ENCODE results near the gene IDH2. TPM values are rescaled to one million over a fixed set of nuclear protein-coding genes. Genes with fewer than 3 reads are reported as not detected.

Gene IDH2
- polyA plus RNA-seq, 2 donors = 63.5 to 98.5 TPM

DNA sequence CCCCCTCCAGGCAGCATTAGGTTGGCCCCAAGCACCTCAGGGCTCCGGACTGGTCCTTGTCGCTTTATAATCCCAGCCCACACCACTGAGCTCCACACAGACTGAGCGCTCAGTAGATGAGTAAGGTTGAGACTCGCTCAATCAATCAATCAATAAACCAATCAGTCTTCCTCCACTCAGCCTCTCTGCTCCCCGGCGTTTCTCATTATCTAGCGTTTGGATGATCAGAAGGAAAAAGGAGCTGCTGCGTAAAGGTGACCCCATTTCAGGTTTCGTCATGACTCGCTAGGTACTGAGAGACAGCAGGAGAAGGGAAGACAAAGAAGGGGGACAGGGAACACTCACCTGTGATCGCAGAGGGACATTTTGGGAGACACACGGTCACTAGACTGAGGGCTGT is 59.9 kb downstream of the IDH2 start:
- WGBS, 2 donors = 93 to 95% methylated on average over 12 of the region's 12 CpGs

DNA sequence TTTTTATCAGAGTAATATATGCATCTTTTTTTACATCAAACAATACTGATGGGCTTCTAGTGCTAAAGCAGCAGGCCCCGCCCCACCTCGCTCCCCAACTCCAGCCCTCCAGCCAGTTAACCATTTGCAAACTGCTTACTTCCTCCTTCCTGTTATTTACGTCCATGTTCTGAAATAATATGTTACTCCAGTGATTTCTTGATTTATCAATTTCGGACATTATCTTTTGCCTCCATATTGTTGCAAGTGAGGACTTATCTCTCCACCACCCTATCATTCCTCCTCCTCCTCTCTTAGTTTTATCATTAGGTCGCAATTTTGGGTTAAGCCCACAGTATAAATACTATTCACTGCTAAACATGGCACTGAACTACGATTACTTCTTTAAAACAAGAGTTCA is 61.6 kb downstream of the IDH2 start:
- no peak overlapping the region for H3K4me3 ChIP-seq (ENCODE audit: low read depth in 1 of 2, low read length in 2 of 2)
- no peak overlapping the region for H3K27ac ChIP-seq (ENCODE audit: low read depth in 2 of 2, low read length in 1 of 2)
- H3K9me3 ChIP-seq (ENCODE audit: control insufficient read depth in 2 of 2, insufficient read depth in 1 of 2, low read depth in 1 of 2, low read length in 1 of 2) = no peaks in the 10 kb centered on the region
- peaks cover 0 to 2% of the 10 kb centered on the region in 2 donors for H3K36me3 ChIP-seq (ENCODE audit: control insufficient read depth in 2 of 2, insufficient read depth in 2 of 2, low read length in 1 of 2)
- H3K27me3 ChIP-seq (ENCODE audit: control insufficient read depth in 1 of 2, insufficient read depth in 2 of 2, low read length in 2 of 2) = no peaks in the 10 kb centered on the region
- peaks cover 2 to 20% of the 10 kb centered on the region in 2 donors for H3K4me1 ChIP-seq (ENCODE audit: control insufficient read depth in 2 of 2, insufficient read depth in 2 of 2, low read length in 1 of 2)
- WGBS, 2 donors = 57 to 65% methylated on average over 6 of the region's 6 CpGs

More for the DNA sequence above, 59.9 kb downstream of the IDH2 start:
- Histone ChIP-seq H3K4me3 (ENCODE audit: low read depth in 1 of 2, low read length in 2 of 2) (no peak overlapping the region), H3K36me3 (ENCODE audit: control insufficient read depth in 2 of 2, insufficient read depth in 2 of 2, low read length in 1 of 2) (no peaks in the 10 kb centered on the region), H3K27me3 (ENCODE audit: control insufficient read depth in 1 of 2, insufficient read depth in 2 of 2, low read length in 2 of 2) (no peaks in the 10 kb centered on the region), H3K4me1 (ENCODE audit: control insufficient read depth in 2 of 2, insufficient read depth in 2 of 2, low read length in 1 of 2) (peaks cover 8 to 22% of the 10 kb centered on the region in 2 donors), H3K9me3 (ENCODE audit: control insufficient read depth in 2 of 2, insufficient read depth in 1 of 2, low read depth in 1 of 2, low read length in 1 of 2) (no peaks in the 10 kb centered on the region), H3K27ac (ENCODE audit: low read depth in 2 of 2, low read length in 1 of 2) (no peak overlapping the region)

DNA sequence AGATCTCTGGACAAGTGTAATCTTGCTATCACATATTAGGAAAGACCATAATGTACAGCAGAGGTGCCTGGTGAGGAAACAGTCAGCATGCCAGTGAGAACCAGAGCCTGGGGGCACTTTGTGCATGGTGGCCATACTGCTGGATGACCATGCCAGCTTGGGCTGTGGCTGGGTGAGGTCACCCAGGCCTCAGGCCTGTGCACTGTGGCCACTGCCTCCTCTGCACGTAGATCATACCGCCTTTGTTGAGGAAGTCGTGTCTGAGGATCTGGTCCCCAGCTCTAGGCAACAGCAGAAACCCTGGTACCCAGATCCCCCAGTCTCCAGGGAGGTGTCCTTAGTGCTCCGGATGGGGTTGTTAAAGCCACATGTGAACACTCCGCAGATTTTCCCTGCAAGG is 62.3 kb downstream of the IDH2 start:
- H3K4me1 ChIP-seq (ENCODE audit: control insufficient read depth in 2 of 2, insufficient read depth in 2 of 2, low read length in 1 of 2) = peaks cover under 1 to 21% of the 10 kb centered on the region in 2 donors
- H3K36me3 ChIP-seq (ENCODE audit: control insufficient read depth in 2 of 2, insufficient read depth in 2 of 2, low read length in 1 of 2) = peaks cover 0 to 2% of the 10 kb centered on the region in 2 donors
- H3K27me3 ChIP-seq (ENCODE audit: control insufficient read depth in 1 of 2, insufficient read depth in 2 of 2, low read length in 2 of 2) = no peaks in the 10 kb centered on the region
- H3K4me3 ChIP-seq (ENCODE audit: low read depth in 1 of 2, low read length in 2 of 2) = no peak overlapping the region
- no peaks in the 10 kb centered on the region for H3K9me3 ChIP-seq (ENCODE audit: control insufficient read depth in 2 of 2, insufficient read depth in 1 of 2, low read depth in 1 of 2, low read length in 1 of 2)
- WGBS, 2 donors = 74 to 81% methylated on average over 5 of the region's 5 CpGs
- peak overlapping the region in 1 of 2 donors; percentile 38 for H3K27ac ChIP-seq (ENCODE audit: low read depth in 2 of 2, low read length in 1 of 2)

DNA sequence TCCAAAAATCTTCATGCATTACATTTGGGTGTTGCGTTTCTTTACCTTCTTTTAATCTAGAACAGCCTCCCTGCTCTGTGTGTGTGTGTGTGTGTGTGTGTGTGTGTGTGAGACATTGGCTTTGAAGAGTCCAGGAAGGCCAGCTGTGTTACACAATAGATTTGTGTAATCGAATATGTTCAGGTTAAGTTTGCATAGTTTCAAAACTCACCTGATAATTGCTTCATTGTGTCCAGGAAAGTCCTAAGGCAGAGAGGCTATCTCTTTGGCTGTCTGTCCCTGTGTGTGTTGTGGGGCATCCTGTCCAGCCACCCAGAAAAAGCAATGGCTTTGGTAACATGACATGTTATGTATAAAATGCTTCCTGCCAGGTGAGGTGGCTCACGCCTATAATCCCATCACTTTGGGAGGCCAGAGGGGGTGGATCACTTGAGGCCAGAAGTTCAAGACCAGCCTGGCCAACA is 63.6 kb downstream of the IDH2 start:
- no peaks in the 10 kb centered on the region for H3K27me3 ChIP-seq (ENCODE audit: control insufficient read depth in 1 of 2, insufficient read depth in 2 of 2, low read length in 2 of 2)
- no peak overlapping the region for H3K4me3 ChIP-seq (ENCODE audit: low read depth in 1 of 2, low read length in 2 of 2)
- H3K9me3 ChIP-seq (ENCODE audit: control insufficient read depth in 2 of 2, insufficient read depth in 1 of 2, low read depth in 1 of 2, low read length in 1 of 2) = no peaks in the 10 kb centered on the region
- H3K4me1 ChIP-seq (ENCODE audit: control insufficient read depth in 2 of 2, insufficient read depth in 2 of 2, low read length in 1 of 2) = peaks cover 4 to 31% of the 10 kb centered on the region in 2 donors
- H3K36me3 ChIP-seq (ENCODE audit: control insufficient read depth in 2 of 2, insufficient read depth in 2 of 2, low read length in 1 of 2) = peaks cover 0 to 2% of the 10 kb centered on the region in 2 donors
- 60 to 74% methylated on average over 3 of the region's 3 CpGs for WGBS, 2 donors
- no peak overlapping the region for H3K27ac ChIP-seq (ENCODE audit: low read depth in 2 of 2, low read length in 1 of 2)

DNA sequence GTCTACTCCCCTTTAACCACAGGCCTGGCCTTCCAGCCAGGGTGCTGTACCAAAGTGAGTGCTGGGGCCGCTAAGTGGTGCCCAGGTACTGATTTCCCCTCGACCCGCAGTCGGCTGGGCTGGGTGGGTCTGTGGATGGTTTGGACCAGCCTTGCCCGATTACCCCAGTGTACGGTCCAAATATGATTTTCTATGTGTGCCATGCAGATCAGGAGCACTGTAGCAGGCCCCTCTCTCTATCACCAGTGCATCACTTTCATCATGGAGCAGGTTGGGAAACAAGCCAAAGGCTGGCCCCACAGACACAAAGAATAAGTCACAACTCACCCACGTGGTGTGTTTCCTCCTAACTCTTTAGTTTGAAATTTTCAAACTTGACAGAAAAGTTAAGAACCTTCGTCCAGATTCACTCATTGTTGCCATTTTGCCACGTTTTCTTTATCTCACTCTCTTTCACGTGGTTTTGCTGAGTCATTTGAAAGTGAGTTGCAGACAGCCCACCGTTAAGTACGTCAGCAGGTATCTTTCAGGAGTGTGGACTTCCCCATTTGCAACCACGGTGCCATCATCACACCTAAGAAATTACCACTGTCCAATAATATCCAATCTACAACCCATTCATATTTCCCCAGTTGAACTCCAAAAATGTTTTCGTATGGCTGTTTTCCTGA is 64.2 kb downstream of the IDH2 start:
- WGBS, 2 donors = 77 to 81% methylated on average over 14 of the region's 14 CpGs
- H3K4me3 ChIP-seq (ENCODE audit: low read depth in 1 of 2, low read length in 2 of 2) = no peak overlapping the region
- H3K27me3 ChIP-seq (ENCODE audit: control insufficient read depth in 1 of 2, insufficient read depth in 2 of 2, low read length in 2 of 2) = no peaks in the 10 kb centered on the region
- H3K27ac ChIP-seq (ENCODE audit: low read depth in 2 of 2, low read length in 1 of 2) = no peak overlapping the region
- H3K4me1 ChIP-seq (ENCODE audit: control insufficient read depth in 2 of 2, insufficient read depth in 2 of 2, low read length in 1 of 2) = peaks cover 6 to 34% of the 10 kb centered on the region in 2 donors
- peaks cover 0 to 2% of the 10 kb centered on the region in 2 donors for H3K36me3 ChIP-seq (ENCODE audit: control insufficient read depth in 2 of 2, insufficient read depth in 2 of 2, low read length in 1 of 2)
- no peaks in the 10 kb centered on the region for H3K9me3 ChIP-seq (ENCODE audit: control insufficient read depth in 2 of 2, insufficient read depth in 1 of 2, low read depth in 1 of 2, low read length in 1 of 2)

DNA sequence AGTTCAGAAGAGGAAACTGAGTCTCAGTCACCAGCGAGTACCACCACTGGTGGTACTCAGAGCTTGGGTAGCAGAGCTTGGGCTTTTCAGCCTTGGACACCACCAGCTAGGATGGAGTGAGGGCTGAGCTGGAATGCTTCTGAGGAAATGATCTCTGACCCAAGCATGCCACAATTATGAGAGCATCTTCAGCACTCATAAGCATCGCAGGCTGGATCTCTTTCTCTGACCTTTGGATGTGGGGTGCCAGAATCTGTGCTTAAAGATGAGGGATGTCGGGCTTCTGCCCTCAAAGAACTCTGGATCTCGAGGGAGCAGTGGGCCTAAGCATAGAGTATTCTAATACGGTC is 64.8 kb downstream of the IDH2 start:
- no peaks in the 10 kb centered on the region for H3K9me3 ChIP-seq (ENCODE audit: control insufficient read depth in 2 of 2, insufficient read depth in 1 of 2, low read depth in 1 of 2, low read length in 1 of 2)
- H3K4me1 ChIP-seq (ENCODE audit: control insufficient read depth in 2 of 2, insufficient read depth in 2 of 2, low read length in 1 of 2) = peaks cover 6 to 34% of the 10 kb centered on the region in 2 donors
- no peak overlapping the region for H3K4me3 ChIP-seq (ENCODE audit: low read depth in 1 of 2, low read length in 2 of 2)
- 76 to 81% methylated on average over 5 of the region's 5 CpGs for WGBS, 2 donors
- no peak overlapping the region for H3K27ac ChIP-seq (ENCODE audit: low read depth in 2 of 2, low read length in 1 of 2)
- H3K27me3 ChIP-seq (ENCODE audit: control insufficient read depth in 1 of 2, insufficient read depth in 2 of 2, low read length in 2 of 2) = no peaks in the 10 kb centered on the region
- H3K36me3 ChIP-seq (ENCODE audit: control insufficient read depth in 2 of 2, insufficient read depth in 2 of 2, low read length in 1 of 2) = peaks cover 0 to 2% of the 10 kb centered on the region in 2 donors

DNA sequence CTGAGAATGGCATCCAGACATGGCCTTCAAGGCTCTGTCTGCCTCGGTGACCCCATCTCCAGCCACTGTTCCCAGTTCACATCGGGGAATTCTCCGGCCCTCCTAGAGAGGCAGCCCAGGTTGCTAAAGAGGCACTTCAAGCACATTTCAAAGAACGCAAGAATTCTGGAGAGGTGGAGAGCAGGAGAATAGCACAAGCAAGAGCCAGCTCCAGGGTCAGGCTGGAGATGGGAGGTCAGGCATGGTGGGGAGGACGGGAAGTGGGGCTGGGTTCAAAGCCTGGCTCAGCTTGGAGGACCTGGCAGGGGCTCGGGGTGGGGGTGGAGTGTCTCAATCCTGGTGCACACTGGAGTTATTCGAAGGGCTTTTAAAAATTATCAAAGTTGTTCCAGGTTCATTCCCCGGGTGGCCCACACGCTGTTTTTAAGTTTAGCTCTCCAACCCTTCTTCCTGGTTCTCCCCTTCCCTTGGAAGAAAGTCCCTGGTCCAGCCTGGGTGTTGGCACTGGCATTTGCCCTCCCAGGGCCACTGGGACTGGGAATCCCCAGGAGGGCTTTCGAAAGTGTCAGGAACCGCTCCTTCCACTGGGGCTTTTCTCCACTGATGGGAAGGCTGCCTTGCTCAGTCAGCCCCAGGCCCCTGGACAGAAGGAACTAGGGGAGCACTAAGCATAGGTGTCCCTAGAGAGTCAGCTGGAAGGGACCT is 65.3 kb downstream of the IDH2 start:
- Histone ChIP-seq H3K36me3 (ENCODE audit: control insufficient read depth in 2 of 2, insufficient read depth in 2 of 2, low read length in 1 of 2) (peaks cover 0 to 2% of the 10 kb centered on the region in 2 donors), H3K27ac (ENCODE audit: low read depth in 2 of 2, low read length in 1 of 2) (no peak overlapping the region), H3K4me1 (ENCODE audit: control insufficient read depth in 2 of 2, insufficient read depth in 2 of 2, low read length in 1 of 2) (peaks cover 6 to 34% of the 10 kb centered on the region in 2 donors)

DNA sequence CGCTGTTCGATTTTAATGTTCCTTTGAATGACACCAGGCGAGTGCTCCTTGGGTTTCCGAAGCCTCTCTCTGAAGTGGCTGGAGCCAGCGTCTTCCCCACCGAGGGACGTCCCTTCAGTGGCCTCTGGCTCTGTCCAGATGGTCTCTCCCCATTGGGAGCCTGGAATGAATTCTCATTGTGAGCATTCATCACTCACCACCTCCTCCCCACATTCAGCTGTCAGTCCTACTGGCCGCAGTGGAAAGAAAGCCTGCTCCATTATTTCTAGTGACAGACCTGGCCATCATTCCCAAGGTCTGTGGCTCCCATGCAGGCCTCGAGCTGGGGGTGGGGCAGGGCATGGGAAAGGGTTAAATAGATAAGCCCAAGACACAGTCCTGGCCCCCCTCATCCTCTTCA is 65.9 kb downstream of the IDH2 start:
- H3K27me3 ChIP-seq (ENCODE audit: control insufficient read depth in 1 of 2, insufficient read depth in 2 of 2, low read length in 2 of 2) = no peaks in the 10 kb centered on the region
- no peak overlapping the region for H3K27ac ChIP-seq (ENCODE audit: low read depth in 2 of 2, low read length in 1 of 2)
- peaks cover 0 to 2% of the 10 kb centered on the region in 2 donors for H3K36me3 ChIP-seq (ENCODE audit: control insufficient read depth in 2 of 2, insufficient read depth in 2 of 2, low read length in 1 of 2)
- H3K9me3 ChIP-seq (ENCODE audit: control insufficient read depth in 2 of 2, insufficient read depth in 1 of 2, low read depth in 1 of 2, low read length in 1 of 2) = no peaks in the 10 kb centered on the region
- peaks cover 6 to 34% of the 10 kb centered on the region in 2 donors for H3K4me1 ChIP-seq (ENCODE audit: control insufficient read depth in 2 of 2, insufficient read depth in 2 of 2, low read length in 1 of 2)
- H3K4me3 ChIP-seq (ENCODE audit: low read depth in 1 of 2, low read length in 2 of 2) = no peak overlapping the region
- WGBS, 2 donors = 81 to 83% methylated on average over 9 of the region's 9 CpGs

More for the DNA sequence above, 65.3 kb downstream of the IDH2 start:
- Histone ChIP-seq H3K27me3 (ENCODE audit: control insufficient read depth in 1 of 2, insufficient read depth in 2 of 2, low read length in 2 of 2) (no peaks in the 10 kb centered on the region), H3K9me3 (ENCODE audit: control insufficient read depth in 2 of 2, insufficient read depth in 1 of 2, low read depth in 1 of 2, low read length in 1 of 2) (no peaks in the 10 kb centered on the region), H3K4me3 (ENCODE audit: low read depth in 1 of 2, low read length in 2 of 2) (no peak overlapping the region)
- 75 to 80% methylated on average over 11 of the region's 11 CpGs for WGBS, 2 donors

DNA sequence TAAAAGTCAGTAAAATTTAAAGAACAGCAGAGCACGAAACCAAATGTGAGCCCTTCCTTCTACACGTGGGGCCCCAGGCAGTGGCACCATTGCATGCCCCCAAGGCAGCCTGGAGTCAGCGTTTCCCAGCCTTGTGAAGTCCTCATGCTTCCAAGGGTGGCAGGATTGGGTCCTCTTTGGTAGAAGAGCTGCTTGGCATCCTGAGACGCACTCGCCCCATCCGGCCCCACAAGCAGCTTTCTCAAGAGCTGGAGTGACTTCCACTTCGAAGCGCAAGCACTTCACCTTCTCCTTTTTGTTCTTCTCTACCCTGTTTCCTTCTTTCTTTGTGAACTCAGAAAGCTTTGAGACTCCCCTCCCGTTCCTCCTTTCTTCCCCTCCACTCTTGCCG is 66.4 kb downstream of the IDH2 start:
- Histone ChIP-seq H3K27ac (ENCODE audit: low read depth in 2 of 2, low read length in 1 of 2) (peak overlapping the region; percentile 79 to 86), H3K27me3 (ENCODE audit: control insufficient read depth in 1 of 2, insufficient read depth in 2 of 2, low read length in 2 of 2) (no peaks in the 10 kb centered on the region), H3K4me3 (ENCODE audit: low read depth in 1 of 2, low read length in 2 of 2) (no peak overlapping the region), H3K4me1 (ENCODE audit: control insufficient read depth in 2 of 2, insufficient read depth in 2 of 2, low read length in 1 of 2) (peaks cover 7 to 34% of the 10 kb centered on the region in 2 donors), H3K9me3 (ENCODE audit: control insufficient read depth in 2 of 2, insufficient read depth in 1 of 2, low read depth in 1 of 2, low read length in 1 of 2) (no peaks in the 10 kb centered on the region), H3K36me3 (ENCODE audit: control insufficient read depth in 2 of 2, insufficient read depth in 2 of 2, low read length in 1 of 2) (peaks cover 0 to 2% of the 10 kb centered on the region in 2 donors)
- WGBS, 2 donors = 79% methylated on average over 10 of the region's 10 CpGs
